Measurements from ENCODE around the gene STOML1. TPM values are rescaled to one million over a fixed set of nuclear protein-coding genes. Genes with fewer than 3 reads are reported as not detected.

Gene STOML1
- total RNA-seq, 2 experiments from 2014 or later: 8.0 to 8.9 TPM

DNA sequence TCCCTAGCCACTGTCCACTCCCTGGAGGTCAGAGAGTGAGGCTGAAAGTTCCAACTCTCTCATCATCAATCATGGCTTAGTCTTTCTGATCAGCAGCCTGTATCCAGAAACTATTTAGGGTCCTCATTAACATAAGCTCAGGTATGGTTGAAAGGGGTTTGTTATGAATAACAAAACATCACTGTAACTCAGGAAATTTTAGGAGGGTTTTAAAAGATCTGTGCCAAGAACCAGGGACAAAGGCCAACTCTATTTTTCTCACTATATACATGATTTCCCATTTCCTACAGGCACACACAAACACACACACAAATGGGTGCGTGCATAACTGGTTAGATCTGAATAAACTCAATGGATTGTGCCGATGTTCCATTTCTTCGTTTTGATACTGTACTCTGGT lies 23.6 kb downstream of the STOML1 start:
- TF ChIP-seq, protein P1, sequence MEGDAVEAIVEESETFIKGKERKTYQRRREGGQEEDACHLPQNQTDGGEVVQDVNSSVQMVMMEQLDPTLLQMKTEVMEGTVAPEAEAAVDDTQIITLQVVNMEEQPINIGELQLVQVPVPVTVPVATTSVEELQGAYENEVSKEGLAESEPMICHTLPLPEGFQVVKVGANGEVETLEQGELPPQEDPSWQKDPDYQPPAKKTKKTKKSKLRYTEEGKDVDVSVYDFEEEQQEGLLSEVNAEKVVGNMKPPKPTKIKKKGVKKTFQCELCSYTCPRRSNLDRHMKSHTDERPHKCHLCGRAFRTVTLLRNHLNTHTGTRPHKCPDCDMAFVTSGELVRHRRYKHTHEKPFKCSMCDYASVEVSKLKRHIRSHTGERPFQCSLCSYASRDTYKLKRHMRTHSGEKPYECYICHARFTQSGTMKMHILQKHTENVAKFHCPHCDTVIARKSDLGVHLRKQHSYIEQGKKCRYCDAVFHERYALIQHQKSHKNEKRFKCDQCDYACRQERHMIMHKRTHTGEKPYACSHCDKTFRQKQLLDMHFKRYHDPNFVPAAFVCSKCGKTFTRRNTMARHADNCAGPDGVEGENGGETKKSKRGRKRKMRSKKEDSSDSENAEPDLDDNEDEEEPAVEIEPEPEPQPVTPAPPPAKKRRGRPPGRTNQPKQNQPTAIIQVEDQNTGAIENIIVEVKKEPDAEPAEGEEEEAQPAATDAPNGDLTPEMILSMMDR (conservative IDR thresholded peaks at IDR 0.05; ENCODE audit: low read length): no peak
- TF ChIP-seq EZH2phosphoT487 (IDR thresholded peaks at IDR 0.05; ENCODE audit: borderline replicate concordance, low read depth, low read length): no peak
- intact Hi-C loops (cut with micrococcal nuclease; ENCODE audit: unreplicated experiment): no loop called here
- BruUV-seq (replicated peaks): no TSS peak
- H3K9me2 ChIP-seq (ENCODE audit: insufficient read depth, low read length): no peaks in the 10 kb centered on the region
- DNase-seq (ENCODE audit: low spot score): no peak
- no peaks in the 10 kb centered on the region for H3K36me3 ChIP-seq (ENCODE audit: insufficient read depth, low read length)
- CTCF ChIA-PET (ENCODE audit: unreplicated experiment): no interaction called here
- peaks cover 19% of the 10 kb centered on the region for H3K4me1 ChIP-seq (ENCODE audit: insufficient read depth, low read length, poor library complexity, severe bottlenecking)
- no peak overlapping the region for H3K4me3 ChIP-seq (ENCODE audit: low read depth, low read length, poor library complexity, severe bottlenecking)
- H3K9me3 ChIP-seq (ENCODE audit: low read length): no peaks in the 10 kb centered on the region
- H3K27ac ChIP-seq (ENCODE audit: low read depth, low read length, poor library complexity, severe bottlenecking): no peak overlapping the region
- no peaks in the 10 kb centered on the region for H3K79me2 ChIP-seq (ENCODE audit: insufficient read depth, low read depth, low read length)
- no peak overlapping the region for H2AFZ ChIP-seq (ENCODE audit: low read length)
- POLR2A ChIA-PET: no interaction called here
- H3K4me2 ChIP-seq (ENCODE audit: low read length): no peak overlapping the region
- H4K20me1 ChIP-seq (ENCODE audit: insufficient read depth, low read length): no peaks in the 10 kb centered on the region

DNA sequence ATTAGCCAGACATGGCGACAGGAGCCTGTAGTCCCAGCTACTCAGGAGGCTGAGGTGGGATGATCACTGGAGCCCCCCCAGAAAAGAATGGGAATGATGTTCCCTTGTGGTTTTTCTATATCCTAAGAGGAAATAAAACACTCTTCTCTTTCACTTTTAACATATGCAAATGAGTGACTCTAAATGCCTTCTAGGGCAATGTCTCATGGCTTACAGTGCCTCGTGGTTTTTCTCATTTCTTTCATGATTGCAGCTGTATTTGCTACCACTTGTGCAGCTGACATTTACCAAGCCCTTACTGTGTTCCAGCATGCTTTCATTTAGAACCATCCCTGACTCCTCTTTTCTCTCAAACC lies 26.4 kb downstream of the STOML1 start:
- TF ChIP-seq, protein P1 (conservative IDR thresholded peaks at IDR 0.05; ENCODE audit: low read length): no peak
- TF ChIP-seq EZH2phosphoT487 (IDR thresholded peaks at IDR 0.05; ENCODE audit: borderline replicate concordance, low read depth, low read length): no peak
- Histone ChIP-seq H3K79me2 (ENCODE audit: insufficient read depth, low read depth, low read length) (no peaks in the 10 kb centered on the region), H3K4me3 (ENCODE audit: low read depth, low read length, poor library complexity, severe bottlenecking) (no peak overlapping the region), H3K27ac (ENCODE audit: low read depth, low read length, poor library complexity, severe bottlenecking) (peak overlapping the region; percentile 16), H3K9me2 (ENCODE audit: insufficient read depth, low read length) (no peaks in the 10 kb centered on the region), H3K4me2 (ENCODE audit: low read length) (peak overlapping the region; percentile 77), H3K36me3 (ENCODE audit: insufficient read depth, low read length) (no peaks in the 10 kb centered on the region), H3K4me1 (ENCODE audit: insufficient read depth, low read length, poor library complexity, severe bottlenecking) (peaks cover 19% of the 10 kb centered on the region), H2AFZ (ENCODE audit: low read length) (peak overlapping the region; percentile 97), H4K20me1 (ENCODE audit: insufficient read depth, low read length) (no peaks in the 10 kb centered on the region), H3K9me3 (ENCODE audit: low read length) (no peaks in the 10 kb centered on the region)
- peak; percentile 56 for DNase-seq (ENCODE audit: low spot score)
- CTCF ChIA-PET (ENCODE audit: unreplicated experiment): no interaction called here
- intact Hi-C loops (cut with micrococcal nuclease; ENCODE audit: unreplicated experiment): no loop called here
- POLR2A ChIA-PET: no interaction called here
- BruUV-seq (replicated peaks): no TSS peak

DNA sequence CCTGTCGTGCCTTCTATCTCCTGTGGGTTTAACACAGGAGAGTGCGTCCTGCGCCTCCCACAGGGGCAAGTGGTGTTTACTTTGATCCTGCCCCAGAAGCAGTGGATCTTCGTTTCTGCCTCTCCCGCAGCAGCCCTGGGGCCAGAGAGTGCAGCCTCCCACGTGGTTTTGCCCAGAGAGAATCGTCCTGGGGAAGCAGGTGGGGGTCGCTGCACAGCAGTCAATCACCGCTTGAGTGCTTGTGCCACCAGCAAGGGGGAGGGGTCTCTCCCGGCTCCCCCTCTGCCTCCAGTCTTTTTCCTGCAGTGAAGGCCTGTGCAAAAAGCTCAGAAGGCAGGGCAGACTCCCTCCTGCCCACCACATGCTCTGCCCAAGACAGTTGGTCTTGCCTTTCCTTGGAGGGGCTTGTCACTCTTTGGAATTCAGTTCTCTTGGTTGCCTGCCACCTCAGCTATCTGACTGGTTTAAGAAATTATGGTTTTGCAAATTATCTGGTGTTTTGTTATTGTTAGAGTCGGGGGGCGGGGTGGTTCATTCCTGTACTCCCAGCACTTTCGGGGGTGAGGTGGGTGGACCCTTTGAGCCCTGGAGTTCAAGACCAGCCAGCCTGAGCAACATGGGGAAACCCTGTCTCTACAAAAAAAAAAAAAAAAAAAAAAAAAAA lies 26.9 kb downstream of the STOML1 start:
- H3K9me2 ChIP-seq (ENCODE audit: insufficient read depth, low read length): no peaks in the 10 kb centered on the region
- H3K9me3 ChIP-seq (ENCODE audit: low read length): no peaks in the 10 kb centered on the region
- H3K4me1 ChIP-seq (ENCODE audit: insufficient read depth, low read length, poor library complexity, severe bottlenecking): peaks cover 19% of the 10 kb centered on the region
- peak overlapping the region; percentile 97 for H2AFZ ChIP-seq (ENCODE audit: low read length)
- peak; percentile 16 for DNase-seq (ENCODE audit: low spot score)
- no peaks in the 10 kb centered on the region for H4K20me1 ChIP-seq (ENCODE audit: insufficient read depth, low read length)
- no TSS peak for BruUV-seq (replicated peaks)
- no peaks in the 10 kb centered on the region for H3K36me3 ChIP-seq (ENCODE audit: insufficient read depth, low read length)
- H3K79me2 ChIP-seq (ENCODE audit: insufficient read depth, low read depth, low read length): no peaks in the 10 kb centered on the region
- TF ChIP-seq EZH2phosphoT487 (IDR thresholded peaks at IDR 0.05; ENCODE audit: borderline replicate concordance, low read depth, low read length): no peak
- TF ChIP-seq, protein P1 (conservative IDR thresholded peaks at IDR 0.05; ENCODE audit: low read length): peak; percentile 69
- ChIA-PET POLR2A (interaction anchor here (0.7 kb wide), 2 partner anchors 153 to 238 kb away, joined by 4 to 5 read pairs; no protein-coding TSS in a partner anchor), CTCF (ENCODE audit: unreplicated experiment) (no interaction called here)
- intact Hi-C loops (cut with micrococcal nuclease; ENCODE audit: unreplicated experiment): no loop called here
- H3K4me2 ChIP-seq (ENCODE audit: low read length): peak overlapping the region; percentile 77
- H3K4me3 ChIP-seq (ENCODE audit: low read depth, low read length, poor library complexity, severe bottlenecking): peak overlapping the region; percentile 50
- peak overlapping the region; percentile 16 for H3K27ac ChIP-seq (ENCODE audit: low read depth, low read length, poor library complexity, severe bottlenecking)

All from OCI-LY7 (cell line).